ENCODE results near the gene PIP5K1B. TPM values are rescaled to one million over a fixed set of nuclear protein-coding genes. Genes with fewer than 3 reads are reported as not detected.
A peak's percentile ranks its signal among the peaks of the same experiment; 100 is the strongest.

Gene PIP5K1B
- total and polyA plus RNA-seq, 2 donors (not counting 1 experiment from before 2014, with no cell fraction given), result 11.8 to 24.1 TPM

DNA sequence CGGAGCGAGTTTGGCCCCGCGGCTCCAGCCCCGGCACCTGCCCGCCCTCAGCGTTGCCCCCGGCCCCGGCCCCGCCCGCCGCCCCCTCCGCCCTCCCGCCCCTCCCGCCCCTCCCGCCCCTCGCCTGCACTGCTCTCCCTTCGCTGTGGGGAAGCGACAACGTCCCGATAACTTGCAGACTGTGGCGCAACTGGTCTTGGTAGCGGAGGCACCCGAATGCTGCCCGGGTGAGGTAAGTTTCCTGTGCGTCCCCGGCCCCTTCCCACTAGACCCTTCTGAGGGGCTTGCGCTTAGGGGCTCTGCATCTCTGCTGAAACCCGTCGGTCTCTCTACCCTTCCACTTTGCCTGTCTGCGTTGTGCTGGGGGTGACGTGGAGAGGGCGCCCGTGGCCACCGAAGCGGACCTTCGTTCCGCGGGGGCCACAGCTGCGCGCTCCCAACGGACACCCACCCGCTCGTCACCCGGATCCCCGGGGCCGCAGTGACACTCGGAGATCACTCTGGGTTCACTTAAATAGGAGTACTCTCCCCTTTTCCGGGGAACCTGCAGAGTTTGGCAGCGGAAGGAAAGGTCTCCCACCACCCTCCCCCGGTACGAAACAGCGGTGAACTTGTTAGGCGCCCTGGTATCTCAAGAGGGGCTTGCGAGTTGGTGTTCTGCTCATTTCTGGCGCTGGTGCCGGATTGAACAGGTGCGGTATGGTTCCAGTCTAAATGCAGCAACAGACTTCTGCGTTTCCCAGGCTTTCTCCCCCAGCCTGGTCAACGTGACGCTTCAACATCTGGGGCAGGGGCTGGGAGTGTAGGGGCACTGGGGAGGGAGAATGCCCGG is 707 bp downstream of the PIP5K1B start:
- Histone ChIP-seq H4K20me1 (ENCODE audit: control insufficient read depth, insufficient read depth, low read length, poor library complexity, severe bottlenecking) (no peaks in the 10 kb centered on the region), H3K4me2 (replicated peaks; ENCODE audit: low read depth, low read length, poor library complexity, severe bottlenecking) (peak overlapping the region; percentile 94), H3K36me3 (replicated peaks in 1 of 2; ENCODE audit: control extremely low read depth in 1 of 2, control insufficient read depth in 1 of 2, extremely low read depth in 1 of 2, insufficient read depth in 2 of 2, low read length in 1 of 2) (no peaks in the 10 kb centered on the region), H3K27ac (ENCODE audit: low read length in 2 of 2) (peak overlapping the region; percentile 56 to 66), H3K4me1 (ENCODE audit: control insufficient read depth in 2 of 2, insufficient read depth in 2 of 2, low read length in 2 of 2) (peaks cover 42 to 44% of the 10 kb centered on the region in 2 donors), H3K9me3 (ENCODE audit: control extremely low read depth in 1 of 3, control insufficient read depth in 2 of 3, insufficient read depth in 1 of 3, low read length in 2 of 3) (no peaks in the 10 kb centered on the region), H3K9ac (ENCODE audit: low read length) (peak overlapping the region; percentile 82), H3K27me3 (replicated peaks in 1 of 4; ENCODE audit: control extremely low read depth in 1 of 4, control insufficient read depth in 3 of 4, insufficient read depth in 4 of 4, low read length in 3 of 4) (no peaks in the 10 kb centered on the region), H2AFZ (ENCODE audit: insufficient read depth, low read depth, low read length, poor library complexity, severe bottlenecking) (peak overlapping the region; percentile 84), H3K79me2 (ENCODE audit: control insufficient read depth, insufficient read depth, low read length) (peaks cover 31% of the 10 kb centered on the region), H3K4me3 (ENCODE audit: control extremely low read depth in 1 of 5, extremely low read depth in 1 of 5, insufficient read depth in 1 of 5, low read depth in 2 of 5, low read length in 4 of 5) (peak overlapping the region; percentile 78 to 88 (median 83))
- Mint-ChIP-seq H3K27me3 (no peaks in the 10 kb centered on the region), H3K27ac (peak overlapping the region; percentile 98), H3K4me1 (peaks cover 54% of the 10 kb centered on the region), H3K9me3 (ENCODE audit: insufficient read depth) (no peaks in the 10 kb centered on the region), H3K4me3 (peak overlapping the region; percentile 87)
- under 1% methylated on average over 31 of the region's 62 CpGs for WGBS (ENCODE audit: insufficient coverage)
- CTCF ChIA-PET, result interaction anchor here (0.9 to 3.2 kb wide), 15 partner anchors 17 to 294 kb away, joined by 3 to 21 read pairs (median 5); a partner anchor contains a TSS
- POLR2A ChIA-PET, result interaction anchor here (0.9 to 3.5 kb wide), 2 partner anchors 65 to 74 kb away, joined by 3 to 13 read pairs; a partner anchor contains a TSS
- TF ChIP-seq, protein P1, sequence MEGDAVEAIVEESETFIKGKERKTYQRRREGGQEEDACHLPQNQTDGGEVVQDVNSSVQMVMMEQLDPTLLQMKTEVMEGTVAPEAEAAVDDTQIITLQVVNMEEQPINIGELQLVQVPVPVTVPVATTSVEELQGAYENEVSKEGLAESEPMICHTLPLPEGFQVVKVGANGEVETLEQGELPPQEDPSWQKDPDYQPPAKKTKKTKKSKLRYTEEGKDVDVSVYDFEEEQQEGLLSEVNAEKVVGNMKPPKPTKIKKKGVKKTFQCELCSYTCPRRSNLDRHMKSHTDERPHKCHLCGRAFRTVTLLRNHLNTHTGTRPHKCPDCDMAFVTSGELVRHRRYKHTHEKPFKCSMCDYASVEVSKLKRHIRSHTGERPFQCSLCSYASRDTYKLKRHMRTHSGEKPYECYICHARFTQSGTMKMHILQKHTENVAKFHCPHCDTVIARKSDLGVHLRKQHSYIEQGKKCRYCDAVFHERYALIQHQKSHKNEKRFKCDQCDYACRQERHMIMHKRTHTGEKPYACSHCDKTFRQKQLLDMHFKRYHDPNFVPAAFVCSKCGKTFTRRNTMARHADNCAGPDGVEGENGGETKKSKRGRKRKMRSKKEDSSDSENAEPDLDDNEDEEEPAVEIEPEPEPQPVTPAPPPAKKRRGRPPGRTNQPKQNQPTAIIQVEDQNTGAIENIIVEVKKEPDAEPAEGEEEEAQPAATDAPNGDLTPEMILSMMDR (IDR thresholded peaks at IDR 0.05), result no peak
- TF ChIP-seq EZH2 (IDR thresholded peaks at IDR 0.05; ENCODE audit: borderline replicate concordance, insufficient read depth, low read depth, low read length, poor library complexity, severe bottlenecking), result no peak
- DNase-seq (peak; percentile 74), ATAC-seq (ENCODE audit: low read depth) (peak; percentile 21)
- intact Hi-C loops (cut with micrococcal nuclease), result loop anchor here (1.0 to 5.0 kb wide), 8 partner anchors 21 to 332 kb away; partner anchors contain the start of gene FXN

Data from B cell (primary cell).